Choroid plexus epithelial cell (primary cell): ENCODE measurements around the gene ERG.

Experiments used
- DNase-seq: peaks from one replicate; pipeline ENCODE4 v3.0.0-alpha.2; 2010; ENCODE audit warnings: low read depth
- H3K4me3 ChIP-seq: 2 replicates; pipeline ENCODE4 v1.5.1; 2011; ENCODE audit warnings: low read depth, mild to moderate bottlenecking, control low read depth, low read length, moderate library complexity
- TF ChIP-seq, protein P1 (sequence below): conservative IDR thresholded peaks from 2 replicates; pipeline ENCODE4 v1.5.1; 2011; ENCODE audit warnings: low read depth, mild to moderate bottlenecking, control low read depth, inconsistent platforms, low read length, moderate library complexity

The ERG gene

DNA sequence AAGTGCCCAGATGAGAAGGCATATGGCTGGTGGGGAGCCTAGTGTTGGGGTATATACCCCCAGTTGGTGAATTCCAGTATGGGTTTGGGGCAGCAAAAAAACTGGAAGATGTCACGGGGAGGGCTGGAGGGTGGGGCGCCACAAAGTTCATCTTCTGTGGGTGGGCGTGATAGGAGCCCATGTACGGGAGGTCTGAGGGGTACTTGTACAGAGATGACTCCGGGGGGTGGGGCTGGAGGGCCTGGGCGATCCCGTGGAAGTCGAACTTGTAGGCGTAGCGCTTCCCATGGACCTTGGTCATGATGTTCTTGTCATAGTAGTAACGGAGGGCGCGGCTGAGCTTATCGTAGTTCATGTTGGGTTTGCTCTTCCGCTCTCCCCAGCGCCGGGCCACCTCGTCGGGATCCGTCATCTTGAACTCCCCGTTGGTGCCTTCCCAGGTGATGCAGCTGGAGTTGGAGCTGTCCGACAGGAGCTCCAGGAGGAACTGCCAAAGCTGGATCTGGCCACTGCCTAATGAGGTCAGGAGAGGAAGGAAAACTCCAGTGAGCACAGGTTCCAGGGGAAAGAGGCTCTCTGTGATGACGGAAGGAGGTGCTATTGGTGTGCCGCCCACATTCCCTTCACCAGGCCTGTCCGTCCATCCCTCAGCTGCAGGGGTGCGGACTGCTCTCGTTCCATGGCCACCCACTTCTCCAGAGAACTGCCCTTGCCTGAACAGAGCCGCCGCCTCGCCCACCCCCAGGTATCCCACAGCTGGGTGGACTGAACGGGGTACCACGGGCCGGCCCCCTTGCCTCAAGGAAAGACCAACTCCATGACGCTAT, 114.7 kb downstream of the ERG start:
- TF ChIP-seq, protein P1, sequence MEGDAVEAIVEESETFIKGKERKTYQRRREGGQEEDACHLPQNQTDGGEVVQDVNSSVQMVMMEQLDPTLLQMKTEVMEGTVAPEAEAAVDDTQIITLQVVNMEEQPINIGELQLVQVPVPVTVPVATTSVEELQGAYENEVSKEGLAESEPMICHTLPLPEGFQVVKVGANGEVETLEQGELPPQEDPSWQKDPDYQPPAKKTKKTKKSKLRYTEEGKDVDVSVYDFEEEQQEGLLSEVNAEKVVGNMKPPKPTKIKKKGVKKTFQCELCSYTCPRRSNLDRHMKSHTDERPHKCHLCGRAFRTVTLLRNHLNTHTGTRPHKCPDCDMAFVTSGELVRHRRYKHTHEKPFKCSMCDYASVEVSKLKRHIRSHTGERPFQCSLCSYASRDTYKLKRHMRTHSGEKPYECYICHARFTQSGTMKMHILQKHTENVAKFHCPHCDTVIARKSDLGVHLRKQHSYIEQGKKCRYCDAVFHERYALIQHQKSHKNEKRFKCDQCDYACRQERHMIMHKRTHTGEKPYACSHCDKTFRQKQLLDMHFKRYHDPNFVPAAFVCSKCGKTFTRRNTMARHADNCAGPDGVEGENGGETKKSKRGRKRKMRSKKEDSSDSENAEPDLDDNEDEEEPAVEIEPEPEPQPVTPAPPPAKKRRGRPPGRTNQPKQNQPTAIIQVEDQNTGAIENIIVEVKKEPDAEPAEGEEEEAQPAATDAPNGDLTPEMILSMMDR: no peak
- H3K4me3 ChIP-seq: no peak overlapping the region
- DNase-seq: no peak

- H3K4me3 ChIP-seq: no peak overlapping the region
- TF ChIP-seq, protein P1: peak; percentile 54
- peak; percentile 62 for DNase-seq
Measured at GRCh38 chr21:38380481-38381137, 117.7 kb downstream of the ERG start.

DNA sequence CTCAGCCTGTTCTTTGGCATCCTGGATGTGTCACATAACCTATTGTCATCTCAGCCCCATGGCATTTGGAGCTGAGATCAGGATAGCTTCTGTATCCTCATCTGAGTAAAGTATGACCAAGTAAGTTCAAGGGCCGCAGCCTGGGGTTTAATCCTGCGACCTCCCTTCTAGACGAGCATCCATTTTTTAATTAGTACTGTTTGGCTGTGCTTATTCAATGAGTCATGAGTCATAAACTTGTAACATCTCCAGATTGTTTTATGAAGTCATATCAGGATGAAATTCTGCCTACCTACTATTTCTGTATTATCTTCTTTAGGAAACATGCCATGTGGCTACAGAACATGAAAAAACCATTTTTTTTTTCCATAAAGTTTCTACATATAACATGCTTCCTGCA, 119.1 kb downstream of the ERG start:
- H3K4me3 ChIP-seq: no peak overlapping the region
- TF ChIP-seq, protein P1: no peak
- no peak for DNase-seq

GRCh38 chr21:38377165-38378088, 120.8 kb downstream of the ERG start:
- no peak overlapping the region for H3K4me3 ChIP-seq
- TF ChIP-seq, protein P1: peak; percentile 9
- DNase-seq: no peak

DNA sequence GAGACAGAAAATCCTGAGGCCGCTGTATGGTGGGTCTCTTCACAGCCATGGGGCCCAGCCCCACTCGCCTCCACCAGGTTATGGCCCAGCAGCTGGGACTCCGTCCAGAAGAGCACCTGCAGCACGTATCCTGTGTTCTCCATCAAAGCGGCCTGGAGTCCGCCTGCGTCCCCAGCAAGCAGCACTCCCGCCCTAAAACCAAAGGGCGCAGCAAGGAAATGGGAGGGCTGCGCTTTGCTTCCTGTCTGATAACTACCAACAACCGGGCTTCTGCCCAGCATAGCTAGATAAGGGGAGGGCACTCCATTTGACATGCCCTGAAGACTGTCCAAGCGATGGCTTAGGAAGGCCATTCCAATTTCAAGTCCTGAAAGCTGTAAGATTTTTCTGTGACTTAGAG, 121.6 kb downstream of the ERG start:
- DNase-seq: no peak
- TF ChIP-seq, protein P1: no peak
- H3K4me3 ChIP-seq: no peak overlapping the region

DNA sequence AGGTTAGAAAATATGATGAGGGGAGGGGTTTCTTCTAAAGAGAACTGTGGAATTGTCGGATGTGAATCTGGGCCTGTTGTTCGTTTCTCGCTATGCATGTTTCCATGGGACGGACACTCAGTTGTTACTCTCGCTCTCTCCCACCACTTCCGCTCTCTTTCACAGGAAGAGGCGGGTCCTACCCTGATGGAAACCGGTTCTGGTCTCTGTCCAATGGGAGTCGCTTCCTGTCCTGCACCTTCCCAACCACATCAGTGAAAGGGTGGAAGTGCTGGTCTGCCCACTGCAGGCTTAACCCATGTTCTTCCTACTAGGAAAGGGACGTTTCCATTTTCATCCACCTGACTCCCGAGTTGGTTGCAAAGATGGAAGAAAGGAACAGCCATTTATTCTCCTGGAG, 122.0 kb downstream of the ERG start:
- no peak for DNase-seq
- no peak overlapping the region for H3K4me3 ChIP-seq
- TF ChIP-seq, protein P1: no peak
